H9 (cell line): ENCODE data around the gene SERPINE2. TPM values are rescaled to one million over a fixed set of nuclear protein-coding genes. Genes with fewer than 3 reads are reported as not detected.

Experiments
- DNase-seq: peaks from one replicate; pipeline ENCODE4 v3.0.0-alpha.2; 2017
- H2AFZ ChIP-seq: one replicate; pipeline ENCODE4 v1.6.1; 2013; ENCODE audit warnings: mild to moderate bottlenecking, low read length, control low read depth, moderate library complexity
- H2AK5ac ChIP-seq: 2 replicates; pipeline ENCODE4 v1.6.1; 2013; ENCODE audit warnings: low read length, control low read depth, mixed read lengths; ENCODE audit not compliant: insufficient read length
- H2BK120ac ChIP-seq: one replicate; pipeline ENCODE4 v1.6.1; 2013; ENCODE audit warnings: low read depth, mild to moderate bottlenecking, low read length, control low read depth, inconsistent platforms; ENCODE audit not compliant: poor library complexity, severe bottlenecking
- H2BK12ac ChIP-seq: 2 replicates; pipeline ENCODE4 v1.6.1; 2013; ENCODE audit warnings: low read length, control low read depth, mixed read lengths, low read depth; ENCODE audit not compliant: insufficient read length
- H2BK15ac ChIP-seq: 2 replicates; pipeline ENCODE4 v1.6.1; 2013; ENCODE audit warnings: low read depth, low read length, control low read depth
- H2BK20ac ChIP-seq: one replicate; pipeline ENCODE4 v1.6.1; 2013; ENCODE audit warnings: low read depth, mild to moderate bottlenecking, low read length, control low read depth, inconsistent platforms; ENCODE audit not compliant: poor library complexity, severe bottlenecking
- H2BK5ac ChIP-seq: 2 replicates; pipeline ENCODE4 v1.6.1; 2013; ENCODE audit warnings: low read length, control low read depth, mixed read lengths; ENCODE audit not compliant: insufficient read length
- H3K14ac ChIP-seq: 2 replicates; pipeline ENCODE4 v1.6.1; 2013; ENCODE audit warnings: low read length, control low read depth; ENCODE audit not compliant: insufficient read depth
- H3K18ac ChIP-seq: 2 replicates; pipeline ENCODE4 v1.6.1; 2013; ENCODE audit warnings: low read depth, mild to moderate bottlenecking, mixed read lengths, low read length, control low read depth; ENCODE audit not compliant: insufficient read length
- H3K23ac ChIP-seq: 2 replicates; pipeline ENCODE4 v1.6.1; 2013; ENCODE audit warnings: low read length, control low read depth, mixed read lengths, low read depth; ENCODE audit not compliant: insufficient read length
- H3K23me2 ChIP-seq: 2 replicates; pipeline ENCODE4 v1.6.1; 2013; ENCODE audit warnings: low read depth, mild to moderate bottlenecking, mixed read lengths, low read length, control low read depth; ENCODE audit not compliant: insufficient read length, poor library complexity, severe bottlenecking
- H3K27ac ChIP-seq: 2 replicates; pipeline ENCODE4 v1.5.1; 2013; ENCODE audit warnings: low read length, control low read depth, mixed read lengths, low read depth; ENCODE audit not compliant: insufficient read length
- H3K27me3 ChIP-seq: 2 replicates; pipeline ENCODE4 v1.6.1; 2013; ENCODE audit warnings: low read length, control low read depth, inconsistent platforms; ENCODE audit not compliant: insufficient read depth
- H3K4ac ChIP-seq: 2 replicates; pipeline ENCODE4 v1.6.1; 2013; ENCODE audit warnings: low read depth, mild to moderate bottlenecking, control low read depth, inconsistent platforms, low read length, moderate library complexity
- H3K4me1 ChIP-seq: 2 replicates; pipeline ENCODE4 v1.6.1; 2013; ENCODE audit warnings: low read length, control low read depth, inconsistent platforms; ENCODE audit not compliant: insufficient read depth
- H3K4me2 ChIP-seq: 2 replicates; pipeline ENCODE4 v1.6.1; 2013; ENCODE audit warnings: low read length, control low read depth, mixed read lengths; ENCODE audit not compliant: insufficient read length, insufficient read depth
- H3K56ac ChIP-seq: 2 replicates; pipeline ENCODE4 v1.6.1; 2013; ENCODE audit warnings: low read depth, mild to moderate bottlenecking, mixed read lengths, low read length, control low read depth; ENCODE audit not compliant: insufficient read length
- H3K79me1 ChIP-seq: 2 replicates; pipeline ENCODE4 v1.6.1; 2013; ENCODE audit warnings: low read depth, mild to moderate bottlenecking, moderate library complexity, low read length, control low read depth, inconsistent platforms; ENCODE audit not compliant: insufficient read depth, poor library complexity, severe bottlenecking
- H3K79me2 ChIP-seq: 2 replicates; pipeline ENCODE4 v1.6.1; 2013; ENCODE audit warnings: low read length, control low read depth, inconsistent platforms; ENCODE audit not compliant: insufficient read depth
- H3K9ac ChIP-seq: 2 replicates; pipeline ENCODE4 v1.6.1; 2013; ENCODE audit warnings: low read length, control low read depth, mixed read lengths; ENCODE audit not compliant: insufficient read length; ENCODE audit errors: extremely low read depth
- H3K9me3 ChIP-seq: one replicate; pipeline ENCODE4 v1.6.1; 2013; ENCODE audit warnings: low read depth, low read length, inconsistent platforms; ENCODE audit not compliant: control insufficient read depth
- H3T11ph ChIP-seq: one replicate; pipeline ENCODE4 v1.6.1; 2013; ENCODE audit warnings: mild to moderate bottlenecking, low read length, control low read depth, inconsistent platforms
- H4K20me1 ChIP-seq: one replicate; pipeline ENCODE4 v1.6.1; 2013; ENCODE audit not compliant: control insufficient read depth, insufficient read length, insufficient read depth
- H4K5ac ChIP-seq: 2 replicates; pipeline ENCODE4 v1.6.1; 2013; ENCODE audit warnings: low read depth, mild to moderate bottlenecking, mixed read lengths, low read length, control low read depth; ENCODE audit not compliant: insufficient read length
- H4K8ac ChIP-seq: replicated peaks from 2 replicates; pipeline ENCODE4 v1.6.1; 2013; ENCODE audit warnings: low read length, control low read depth, mixed read lengths, low read depth; ENCODE audit not compliant: insufficient read length
- H4K91ac ChIP-seq: 2 replicates; pipeline ENCODE4 v1.6.1; 2013; ENCODE audit warnings: low read depth, mild to moderate bottlenecking, moderate library complexity, mixed read lengths, low read length, control low read depth; ENCODE audit not compliant: insufficient read length
- H3K27ac Mint-ChIP-seq, 3 experiments: 2 replicates in 2 of 3; 3 replicates in 1 of 3; pipeline ENCODE4 v1.8.0; 2020 to 2021; ENCODE audit warnings: mixed read lengths in 3 of 3, mild to moderate bottlenecking in 1 of 3, moderate library complexity in 1 of 3
- H3K27me3 Mint-ChIP-seq: 2 replicates; pipeline ENCODE4 v1.8.0; 2021; ENCODE audit warnings: low read depth, mild to moderate bottlenecking, moderate library complexity, mixed read lengths
- H3K36me3 Mint-ChIP-seq, 3 experiments: 2 replicates in 2 of 3; 3 replicates in 1 of 3; pipeline ENCODE4 v1.8.0; 2020 to 2021; ENCODE audit warnings: low read depth in 3 of 3, mixed read lengths in 3 of 3; ENCODE audit not compliant: insufficient read depth in 1 of 3
- H3K4me1 Mint-ChIP-seq, 2 experiments: 2 replicates each; pipeline ENCODE4 v1.8.0; 2020; ENCODE audit warnings: mixed read lengths in 2 of 2
- H3K4me3 Mint-ChIP-seq, 2 experiments: 2 replicates in 1 of 2; 3 replicates in 1 of 2; pipeline ENCODE4 v1.8.0; 2020 to 2021; ENCODE audit warnings: mild to moderate bottlenecking in 2 of 2, mixed read lengths in 2 of 2, moderate library complexity in 1 of 2
- H3K9me3 Mint-ChIP-seq, 2 experiments: 2 replicates in 1 of 2; 3 replicates in 1 of 2; pipeline ENCODE4 v1.8.0; 2020; ENCODE audit warnings: mild to moderate bottlenecking in 2 of 2, mixed read lengths in 2 of 2, moderate library complexity in 1 of 2
- WGBS: extraction: QIAGEN DNeasy Blood & Tissue Kit; methylation state at CpG from one replicate; pipeline ENCODE4 v1.1.7; 2013; ENCODE audit warnings: missing lambda C conversion rate, low lambda C conversion rate, mixed read lengths; ENCODE audit not compliant: insufficient read length; ENCODE audit errors: extremely low coverage; 5-methylcytosine and 5-hydroxymethylcytosine counted together
- total RNA-seq: library from RNA; stranded (reverse); gene quantifications from 2 replicates; pipeline ENCODE4 v1.2.1, GENCODE V29; 2021
- TF ChIP-seq, protein P1 (sequence below): fragments of 200-600 bp; sonication (generic); conservative IDR thresholded peaks from 3 replicates; pipeline ENCODE4 v1.8.0; 2021; ENCODE audit warnings: antibody characterized with exemption, mild to moderate bottlenecking

SERPINE2 gene
- total RNA-seq, 1 experiment from 2014 or later, result 40.0 TPM

DNA sequence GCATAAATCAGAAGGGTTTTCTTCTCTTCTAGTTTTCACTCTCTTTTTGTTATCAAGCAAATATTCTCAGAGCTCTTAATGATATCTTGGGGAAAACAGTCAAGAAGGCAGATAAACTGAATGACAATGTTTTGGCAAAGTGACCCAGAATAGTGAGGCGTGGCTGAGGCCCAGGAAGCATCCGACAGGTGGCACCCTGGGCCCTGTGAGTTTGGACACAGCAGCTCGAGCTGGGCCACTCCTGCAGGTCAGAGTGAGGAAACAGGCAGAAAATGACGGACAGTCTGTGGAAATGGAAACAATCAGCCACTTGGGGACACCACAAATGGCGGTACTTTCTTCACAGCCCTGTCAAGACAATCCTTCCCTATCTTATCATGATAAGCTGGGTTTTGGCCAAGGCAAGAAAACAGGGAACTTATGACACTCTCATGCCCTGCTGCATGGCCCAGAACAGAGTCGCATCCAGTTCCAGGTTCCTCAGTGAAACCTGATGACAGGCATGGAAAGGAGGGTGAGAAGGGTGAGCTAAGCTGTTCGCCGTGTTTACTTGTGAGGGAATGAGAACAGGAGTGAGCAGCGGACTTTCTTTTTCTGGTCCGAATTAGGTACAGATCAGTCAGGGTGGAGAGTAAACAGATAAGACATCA, 49.8 kb downstream of the SERPINE2 start:
- peaks cover 0 to 5% (median 5%) of the 10 kb centered on the region in 3 experiments; a peak in 4 of 7 replicates for H3K36me3 Mint-ChIP-seq
- no peak overlapping the region for H3K4me3 Mint-ChIP-seq
- H3K27me3 ChIP-seq, result no peaks in the 10 kb centered on the region
- no peaks in the 10 kb centered on the region for H3K4me1 ChIP-seq
- no peak overlapping the region for H2BK15ac ChIP-seq
- H2BK120ac ChIP-seq, result no peak overlapping the region
- H2AK5ac ChIP-seq, result no peak overlapping the region
- no peak overlapping the region for H3T11ph ChIP-seq
- peak overlapping the region in 2 of 3 experiments; percentile 11 to 53; a peak in 2 of 7 replicates for H3K27ac Mint-ChIP-seq
- TF ChIP-seq, protein P1, sequence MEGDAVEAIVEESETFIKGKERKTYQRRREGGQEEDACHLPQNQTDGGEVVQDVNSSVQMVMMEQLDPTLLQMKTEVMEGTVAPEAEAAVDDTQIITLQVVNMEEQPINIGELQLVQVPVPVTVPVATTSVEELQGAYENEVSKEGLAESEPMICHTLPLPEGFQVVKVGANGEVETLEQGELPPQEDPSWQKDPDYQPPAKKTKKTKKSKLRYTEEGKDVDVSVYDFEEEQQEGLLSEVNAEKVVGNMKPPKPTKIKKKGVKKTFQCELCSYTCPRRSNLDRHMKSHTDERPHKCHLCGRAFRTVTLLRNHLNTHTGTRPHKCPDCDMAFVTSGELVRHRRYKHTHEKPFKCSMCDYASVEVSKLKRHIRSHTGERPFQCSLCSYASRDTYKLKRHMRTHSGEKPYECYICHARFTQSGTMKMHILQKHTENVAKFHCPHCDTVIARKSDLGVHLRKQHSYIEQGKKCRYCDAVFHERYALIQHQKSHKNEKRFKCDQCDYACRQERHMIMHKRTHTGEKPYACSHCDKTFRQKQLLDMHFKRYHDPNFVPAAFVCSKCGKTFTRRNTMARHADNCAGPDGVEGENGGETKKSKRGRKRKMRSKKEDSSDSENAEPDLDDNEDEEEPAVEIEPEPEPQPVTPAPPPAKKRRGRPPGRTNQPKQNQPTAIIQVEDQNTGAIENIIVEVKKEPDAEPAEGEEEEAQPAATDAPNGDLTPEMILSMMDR, result peak; percentile 60
- H3K9ac ChIP-seq, result no peak overlapping the region
- DNase-seq, result no peak
- no peaks in the 10 kb centered on the region for H3K27me3 Mint-ChIP-seq
- H2BK20ac ChIP-seq, result no peak overlapping the region
- H3K56ac ChIP-seq, result no peak overlapping the region
- H4K20me1 ChIP-seq, result no peaks in the 10 kb centered on the region
- H2AFZ ChIP-seq, result no peak overlapping the region
- no peak overlapping the region for H3K4ac ChIP-seq
- no peak overlapping the region for H3K23ac ChIP-seq
- H3K18ac ChIP-seq, result no peak overlapping the region
- no peak overlapping the region for H2BK12ac ChIP-seq
- no peak overlapping the region for H4K91ac ChIP-seq
- H4K8ac ChIP-seq, result no peak overlapping the region
- H4K5ac ChIP-seq, result no peak overlapping the region
- no peaks in the 10 kb centered on the region for H3K79me1 ChIP-seq
- H3K4me2 ChIP-seq, result no peak overlapping the region
- H3K4me1 Mint-ChIP-seq, result peaks cover 6 to 11% of the 10 kb centered on the region in 2 experiments; a peak in 3 of 4 replicates
- H3K23me2 ChIP-seq, result no peaks in the 10 kb centered on the region
- H2BK5ac ChIP-seq, result no peak overlapping the region
- H3K9me3 ChIP-seq, result no peaks in the 10 kb centered on the region
- H3K9me3 Mint-ChIP-seq, result no peaks in the 10 kb centered on the region
- no peaks in the 10 kb centered on the region for H3K79me2 ChIP-seq
- H3K14ac ChIP-seq, result no peak overlapping the region
- WGBS, result no CpG with 5 or more reads among the region's 10 CpGs
- H3K27ac ChIP-seq, result no peak overlapping the region
